Spleen (tissue), 11 donors: ENCODE results near the gene S100A1. TPM values are rescaled to one million over a fixed set of nuclear protein-coding genes. Genes with fewer than 3 reads are reported as not detected.

Experiments used
- DNase-seq: peaks from one replicate; pipeline ENCODE4 v3.0.0-alpha.2; 2020
- H3K27ac ChIP-seq, 8 donors: fragments of 200-600 bp; sonication (generic) in 7 of 8; 1 replicate in 4 of 8; 2 replicates in 4 of 8; pipeline versions ENCODE4 v1.5.0 to v1.8.0; 2016 to 2021; ENCODE audit warnings: inconsistent platforms in 4 of 8, mild to moderate bottlenecking in 4 of 8, moderate library complexity in 1 of 8
- H3K27me3 ChIP-seq, 7 donors: fragments of 200-600 bp; sonication (generic) in 6 of 7; replicated peaks in 1 of 7; 1 replicate in 4 of 7; 2 replicates in 3 of 7; pipeline versions ENCODE4 v1.5.0 to v1.8.0; 2016 to 2021; ENCODE audit warnings: inconsistent platforms in 3 of 7, mild to moderate bottlenecking in 1 of 7
- H3K36me3 ChIP-seq, 6 donors: fragments of 200-600 bp; sonication (generic) in 5 of 6; 1 replicate in 4 of 6; 2 replicates in 2 of 6; pipeline versions ENCODE4 v1.5.0 to v1.8.0; 2016 to 2021; ENCODE audit warnings: inconsistent platforms in 2 of 6
- H3K4me1 ChIP-seq, 6 donors: fragments of 200-600 bp; sonication (generic) in 5 of 6; 1 replicate in 3 of 6; 2 replicates in 3 of 6; pipeline versions ENCODE4 v1.5.0 to v1.8.0; 2016 to 2021; ENCODE audit warnings: inconsistent platforms in 3 of 6
- H3K4me3 ChIP-seq, 8 donors: fragments of 200-600 bp; sonication (generic) in 7 of 8; 1 replicate in 4 of 8; 2 replicates in 4 of 8; pipeline versions ENCODE4 v1.5.0 to v1.8.0; 2016 to 2021; ENCODE audit warnings: inconsistent platforms in 4 of 8, mild to moderate bottlenecking in 4 of 8, moderate library complexity in 2 of 8
- H3K9me3 ChIP-seq, 8 donors: fragments of 200-600 bp; sonication (generic) in 7 of 8; 1 replicate in 4 of 8; 2 replicates in 4 of 8; pipeline versions ENCODE4 v1.5.0 to v1.8.0; 2016 to 2021; ENCODE audit warnings: inconsistent platforms in 4 of 8
- POLR2A ChIP-seq, 3 donors: fragments of 450-650 bp; IDR thresholded peaks; one replicate each; pipeline ENCODE4 v1.5.1; 2017; ENCODE audit warnings: antibody characterized with exemption in 3 of 3, mild to moderate bottlenecking in 1 of 3
- POLR2AphosphoS5 ChIP-seq, 3 donors: sonication (generic); formaldehyde crosslinking; IDR thresholded peaks; one replicate each; pipeline ENCODE4 v1.5.1; 2017; ENCODE audit warnings: antibody characterized with exemption in 3 of 3
- whole genome bisulfite sequencing, 5 donors: extraction: QIAGEN DNeasy Blood & Tissue Kit in 3 of 5; methylation state at CpG; one replicate each; pipeline versions ENCODE4 v1.1.5 to v1.1.7; 2013 to 2018; 5-methylcytosine and 5-hydroxymethylcytosine counted together
- intact Hi-C: fragments of 100-400 bp; cut with DNase I; formaldehyde crosslinking; loops from one replicate; pipeline ENCODE4 v1.15.0; 2023; ENCODE audit warnings: low total_unique reads
- polyA plus RNA-seq, 3 donors: library from polyadenylated mRNA; stranded (reverse); fragments of 200-250 nt; gene quantifications; one replicate each; pipeline ENCODE4 v1.2.1, GENCODE V29; 2013
- total RNA-seq, 7 donors: library from RNA; depleted of rRNA in 3 of 7; stranded (reverse); fragments of >200 nt in 3 of 7; fragmentation: NEBNext Ultra II Directional in 4 of 7; extraction: Animal tissue kit (Norgen Biotek cat#: 25700) in 4 of 7; gene quantifications; one replicate each; pipeline versions ENCODE4 v1.1.0 to v1.2.1, GENCODE V29; 2016 to 2021
- TF ChIP-seq, protein P1 (sequence below), 11 experiments: fragments of 200-600 bp in 7 of 11; fragments of 450-650 bp in 4 of 11; sonication (generic) in 4 of 11; IDR thresholded peaks in 8 of 11; conservative IDR thresholded peaks in 3 of 11; 1 replicate in 7 of 11; 2 replicates in 4 of 11; pipeline versions ENCODE4 v1.4.0 to v1.8.0; 2016 to 2021; ENCODE audit warnings: antibody characterized with exemption in 11 of 11, inconsistent platforms in 4 of 11, mild to moderate bottlenecking in 1 of 11
- donor health status: healthy with polysubstance abuse.
- donor health status: DM: no; HTN: no; CAD: no; lungs with moderate emphysema.
- donor health status: DM: no; HTN: no; CAD: no.
- donor health status: Bipolar disorder and iron deficiency.
- donor health status: healthy.
- donor health status: DM: no; HTN: no; CAD: no.
- donor health status: DM: yes; HTN: yes; CAD: no.

S100A1 gene
- total and polyA plus RNA-seq, 10 donors: 1.7 to 39.7 (median 5.4) TPM; not detected in 6

DNA sequence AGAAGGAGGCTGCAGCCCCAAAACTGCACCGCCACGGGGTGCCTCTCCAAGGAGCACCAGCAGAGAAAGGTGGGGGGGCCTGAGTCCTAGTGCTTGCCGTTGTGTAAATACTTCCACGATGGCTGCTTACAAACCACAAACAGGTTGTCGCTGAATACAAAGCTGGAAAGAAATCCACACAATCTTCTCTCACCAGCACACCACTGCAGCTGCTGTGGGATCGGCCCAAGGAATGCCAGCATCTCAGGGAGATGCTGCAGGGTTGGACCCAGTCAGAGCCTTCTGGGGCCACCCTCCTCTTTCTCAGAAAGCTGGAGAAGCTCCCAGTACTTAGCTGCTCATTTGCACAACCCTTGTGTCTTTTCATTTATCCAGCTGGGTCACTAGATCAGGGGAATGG is 9.1 kb upstream of the S100A1 start:
- no peak for DNase-seq
- H3K36me3 ChIP-seq: peaks cover 0 to 17% (median 0%) of the 10 kb centered on the region in 6 donors
- TF ChIP-seq, protein P1, sequence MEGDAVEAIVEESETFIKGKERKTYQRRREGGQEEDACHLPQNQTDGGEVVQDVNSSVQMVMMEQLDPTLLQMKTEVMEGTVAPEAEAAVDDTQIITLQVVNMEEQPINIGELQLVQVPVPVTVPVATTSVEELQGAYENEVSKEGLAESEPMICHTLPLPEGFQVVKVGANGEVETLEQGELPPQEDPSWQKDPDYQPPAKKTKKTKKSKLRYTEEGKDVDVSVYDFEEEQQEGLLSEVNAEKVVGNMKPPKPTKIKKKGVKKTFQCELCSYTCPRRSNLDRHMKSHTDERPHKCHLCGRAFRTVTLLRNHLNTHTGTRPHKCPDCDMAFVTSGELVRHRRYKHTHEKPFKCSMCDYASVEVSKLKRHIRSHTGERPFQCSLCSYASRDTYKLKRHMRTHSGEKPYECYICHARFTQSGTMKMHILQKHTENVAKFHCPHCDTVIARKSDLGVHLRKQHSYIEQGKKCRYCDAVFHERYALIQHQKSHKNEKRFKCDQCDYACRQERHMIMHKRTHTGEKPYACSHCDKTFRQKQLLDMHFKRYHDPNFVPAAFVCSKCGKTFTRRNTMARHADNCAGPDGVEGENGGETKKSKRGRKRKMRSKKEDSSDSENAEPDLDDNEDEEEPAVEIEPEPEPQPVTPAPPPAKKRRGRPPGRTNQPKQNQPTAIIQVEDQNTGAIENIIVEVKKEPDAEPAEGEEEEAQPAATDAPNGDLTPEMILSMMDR (IDR thresholded peaks at IDR 0.05 in 8 of 11, conservative IDR thresholded peaks at IDR 0.05 in 3 of 11): no peak
- no peak for TF ChIP-seq POLR2AphosphoS5 (IDR thresholded peaks at IDR 0.05)
- TF ChIP-seq POLR2A (IDR thresholded peaks at IDR 0.05): no peak
- no peak overlapping the region for H3K27ac ChIP-seq
- WGBS, 5 donors: 91 to 98% (median 96%) methylated on average over 6 of the region's 6 CpGs
- intact Hi-C loops: loop anchor here (5.0 kb wide), 1 partner anchor 47 kb away; no protein-coding TSS in a partner anchor
- no peak overlapping the region for H3K4me3 ChIP-seq
- peaks cover 14 to 60% (median 41%) of the 10 kb centered on the region in 6 donors for H3K4me1 ChIP-seq
- H3K9me3 ChIP-seq: no peaks in the 10 kb centered on the region
- H3K27me3 ChIP-seq: no peaks in the 10 kb centered on the region

DNA sequence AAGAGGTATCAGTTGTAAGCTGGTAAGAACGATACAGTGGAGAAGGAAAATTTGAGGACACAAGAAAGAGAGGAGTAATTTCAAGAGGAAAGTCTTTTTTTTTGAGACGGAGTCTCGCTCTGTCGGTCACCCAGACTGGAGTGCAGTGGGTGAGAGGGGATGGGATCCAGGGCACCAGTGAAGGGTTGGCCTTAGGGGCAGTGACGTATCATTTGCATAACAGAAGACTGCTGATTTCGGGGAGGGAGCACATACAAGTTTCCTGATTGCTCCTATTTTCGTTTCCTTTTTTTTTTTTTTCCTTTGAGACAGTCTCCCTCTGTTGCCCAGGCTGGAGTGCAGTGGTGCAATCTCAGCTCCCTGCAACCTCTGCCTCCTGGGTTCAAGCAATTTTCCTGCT is 5.1 kb upstream of the S100A1 start:
- H3K27me3 ChIP-seq: no peaks in the 10 kb centered on the region
- intact Hi-C loops: no loop called here
- TF ChIP-seq POLR2AphosphoS5 (IDR thresholded peaks at IDR 0.05): peak in 2 of 3 donors; percentile 17 to 42
- TF ChIP-seq, protein P1 (IDR thresholded peaks at IDR 0.05 in 8 of 11, conservative IDR thresholded peaks at IDR 0.05 in 3 of 11): no peak
- no peak for DNase-seq
- no peak overlapping the region for H3K4me3 ChIP-seq
- peak overlapping the region in 3 of 8 donors; percentile 2 to 17 (median 3) for H3K27ac ChIP-seq
- peaks cover 0 to 25% (median 0%) of the 10 kb centered on the region in 6 donors for H3K36me3 ChIP-seq
- H3K4me1 ChIP-seq: peaks cover 0 to 60% (median 33%) of the 10 kb centered on the region in 6 donors
- no peaks in the 10 kb centered on the region for H3K9me3 ChIP-seq
- WGBS, 5 donors: 59 to 76% (median 67%) methylated on average over 7 of the region's 7 CpGs

DNA sequence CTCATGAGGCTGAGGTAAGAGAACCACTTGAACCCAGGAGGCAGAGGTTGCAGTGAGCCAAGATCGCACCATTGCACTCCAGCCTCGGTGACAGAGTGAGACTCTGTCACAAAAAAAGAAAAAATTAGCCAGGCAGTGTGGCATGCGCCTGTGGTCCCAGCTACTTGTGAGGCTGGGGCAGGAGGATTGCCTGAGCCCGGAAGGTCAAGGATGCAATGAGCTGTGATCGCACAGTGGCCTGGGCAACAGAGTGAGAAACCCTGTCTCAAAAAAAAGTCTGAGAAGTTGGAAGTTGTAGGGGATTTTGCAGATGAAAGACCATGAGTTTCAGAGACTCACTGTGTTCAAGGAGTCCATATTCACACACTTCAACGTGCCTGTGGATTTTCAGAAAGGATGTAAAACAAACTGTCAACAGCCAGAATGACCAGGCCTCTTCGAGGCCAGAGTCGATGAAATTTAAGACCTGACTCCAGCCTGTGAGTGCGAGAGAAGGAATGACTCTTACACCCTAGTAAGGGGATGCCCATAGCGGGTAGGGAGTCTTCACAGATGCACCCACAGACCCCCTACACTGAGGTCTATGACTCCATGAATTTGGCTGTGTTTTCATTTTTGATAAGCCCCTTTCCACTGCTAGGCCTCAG is 3.1 kb upstream of the S100A1 start:
- WGBS, 5 donors: 91 to 94% (median 91%) methylated on average over 10 of the region's 10 CpGs
- H3K9me3 ChIP-seq: no peaks in the 10 kb centered on the region
- TF ChIP-seq POLR2AphosphoS5 (IDR thresholded peaks at IDR 0.05) (no peak), POLR2A (IDR thresholded peaks at IDR 0.05) (no peak)
- TF ChIP-seq, protein P1 (IDR thresholded peaks at IDR 0.05 in 8 of 11, conservative IDR thresholded peaks at IDR 0.05 in 3 of 11): no peak
- peak overlapping the region in 2 of 8 donors; percentile 27 to 84 for H3K27ac ChIP-seq
- peaks cover 0 to 13% (median 0%) of the 10 kb centered on the region in 6 donors for H3K36me3 ChIP-seq
- no peaks in the 10 kb centered on the region for H3K27me3 ChIP-seq
- peaks cover 0 to 71% (median 32%) of the 10 kb centered on the region in 6 donors for H3K4me1 ChIP-seq
- DNase-seq: no peak
- H3K4me3 ChIP-seq: peak overlapping the region in 1 of 8 donors; percentile 62
- intact Hi-C loops: no loop called here

DNA sequence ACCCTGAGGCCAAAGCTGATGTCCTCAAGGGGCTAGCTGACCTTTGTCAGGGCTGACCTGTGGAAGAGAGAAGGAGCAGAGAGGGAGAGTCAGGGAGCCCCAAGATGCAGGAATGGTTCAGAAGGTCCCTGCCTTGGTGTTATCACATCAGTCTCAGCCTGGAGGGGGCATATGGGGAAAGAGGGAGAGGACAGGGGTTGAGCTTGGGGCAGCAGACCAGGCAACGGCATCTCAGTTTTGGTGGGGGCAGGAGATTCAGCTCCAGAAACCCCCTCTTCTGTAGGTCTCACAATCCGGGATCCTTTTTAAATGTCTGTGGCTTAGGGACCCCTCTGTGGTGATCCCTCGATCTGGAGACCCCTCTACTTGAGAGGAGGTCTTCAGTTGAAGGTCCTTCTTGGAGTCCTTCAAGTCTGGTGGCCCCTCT is 1.7 kb upstream of the S100A1 start:
- TF ChIP-seq POLR2AphosphoS5 (IDR thresholded peaks at IDR 0.05) (no peak), POLR2A (IDR thresholded peaks at IDR 0.05) (no peak)
- TF ChIP-seq, protein P1 (IDR thresholded peaks at IDR 0.05 in 8 of 11, conservative IDR thresholded peaks at IDR 0.05 in 3 of 11): no peak
- Histone ChIP-seq H3K36me3 (peaks cover 0 to 11% (median 0%) of the 10 kb centered on the region in 6 donors), H3K4me1 (peaks cover 0 to 81% (median 32%) of the 10 kb centered on the region in 6 donors), H3K4me3 (peak overlapping the region in 7 of 8 donors; percentile 28 to 62 (median 32)), H3K27me3 (no peaks in the 10 kb centered on the region), H3K9me3 (no peaks in the 10 kb centered on the region), H3K27ac (peak overlapping the region in 7 of 8 donors; percentile 75 to 87 (median 82))
- intact Hi-C loops: no loop called here
- no peak for DNase-seq
- WGBS, 5 donors: 65 to 74% (median 72%) methylated on average over 3 of the region's 3 CpGs
